Measurements from ENCODE around the gene PLXNB3. TPM values are rescaled to one million over a fixed set of nuclear protein-coding genes. Genes with fewer than 3 reads are reported as not detected.

PLXNB3 gene
- total RNA-seq, 1 donor from 2014 or later = 0.98 TPM

- TF ChIP-seq CTCF (IDR thresholded peaks at IDR 0.05; ENCODE audit: unreplicated experiment) = no peak
- Mint-ChIP-seq H3K36me3 (ENCODE audit: insufficient read depth) (peaks cover 20% of the 10 kb centered on the region), H3K9me3 (ENCODE audit: low read depth) (peaks cover 24% of the 10 kb centered on the region), H3K4me1 (ENCODE audit: low read depth) (no peaks in the 10 kb centered on the region), H3K27ac (no peak overlapping the region), H3K27me3 (no peaks in the 10 kb centered on the region), H3K4me3 (ENCODE audit: low read depth) (no peak overlapping the region)
- no peak for DNase-seq (ENCODE audit: low spot score, unreplicated experiment)
Observed at GRCh38 chrX:153735274-153735673, 28.8 kb upstream of the PLXNB3 start.

GRCh38 chrX:153736071-153736820, 27.8 kb upstream of the PLXNB3 start:
- no peak for DNase-seq (ENCODE audit: low spot score, unreplicated experiment)
- H3K36me3 Mint-ChIP-seq (ENCODE audit: insufficient read depth) = peaks cover 16% of the 10 kb centered on the region
- peaks cover 19% of the 10 kb centered on the region for H3K9me3 Mint-ChIP-seq (ENCODE audit: low read depth)
- H3K27me3 Mint-ChIP-seq = no peaks in the 10 kb centered on the region
- H3K27ac Mint-ChIP-seq = no peak overlapping the region
- no peak for TF ChIP-seq CTCF (IDR thresholded peaks at IDR 0.05; ENCODE audit: unreplicated experiment)
- H3K4me1 Mint-ChIP-seq (ENCODE audit: low read depth) = no peaks in the 10 kb centered on the region
- H3K4me3 Mint-ChIP-seq (ENCODE audit: low read depth) = no peak overlapping the region

- peaks cover 12% of the 10 kb centered on the region for H3K9me3 Mint-ChIP-seq (ENCODE audit: low read depth)
- TF ChIP-seq CTCF (IDR thresholded peaks at IDR 0.05; ENCODE audit: unreplicated experiment) = no peak
- no peak for DNase-seq (ENCODE audit: low spot score, unreplicated experiment)
Observed at GRCh38 chrX:153736871-153737441, 27.1 kb upstream of the PLXNB3 start.

GRCh38 chrX:153738056-153738605, 25.9 kb upstream of the PLXNB3 start:
- H3K27ac Mint-ChIP-seq = no peak overlapping the region
- DNase-seq (ENCODE audit: low spot score, unreplicated experiment) = no peak
- no peak for TF ChIP-seq CTCF (IDR thresholded peaks at IDR 0.05; ENCODE audit: unreplicated experiment)
- no peaks in the 10 kb centered on the region for H3K4me1 Mint-ChIP-seq (ENCODE audit: low read depth)
- peaks cover 10% of the 10 kb centered on the region for H3K36me3 Mint-ChIP-seq (ENCODE audit: insufficient read depth)
- H3K27me3 Mint-ChIP-seq = no peaks in the 10 kb centered on the region
- no peak overlapping the region for H3K4me3 Mint-ChIP-seq (ENCODE audit: low read depth)
- H3K9me3 Mint-ChIP-seq (ENCODE audit: low read depth) = peaks cover 11% of the 10 kb centered on the region

More at GRCh38 chrX:153736871-153737441, 27.1 kb upstream of the PLXNB3 start:
- H3K4me3 Mint-ChIP-seq (ENCODE audit: low read depth) = no peak overlapping the region
- no peaks in the 10 kb centered on the region for H3K27me3 Mint-ChIP-seq
- H3K4me1 Mint-ChIP-seq (ENCODE audit: low read depth) = no peaks in the 10 kb centered on the region
- no peak overlapping the region for H3K27ac Mint-ChIP-seq
- peaks cover 10% of the 10 kb centered on the region for H3K36me3 Mint-ChIP-seq (ENCODE audit: insufficient read depth)

GRCh38 chrX:153739754-153740486, 24.1 kb upstream of the PLXNB3 start:
- H3K36me3 Mint-ChIP-seq (ENCODE audit: insufficient read depth) = peaks cover 5% of the 10 kb centered on the region
- no peaks in the 10 kb centered on the region for H3K27me3 Mint-ChIP-seq
- H3K4me3 Mint-ChIP-seq (ENCODE audit: low read depth) = no peak overlapping the region
- peaks cover 7% of the 10 kb centered on the region for H3K9me3 Mint-ChIP-seq (ENCODE audit: low read depth)
- no peak for TF ChIP-seq CTCF (IDR thresholded peaks at IDR 0.05; ENCODE audit: unreplicated experiment)
- DNase-seq (ENCODE audit: low spot score, unreplicated experiment) = no peak
- peaks cover 1% of the 10 kb centered on the region for H3K4me1 Mint-ChIP-seq (ENCODE audit: low read depth)
- H3K27ac Mint-ChIP-seq = no peak overlapping the region
